K562 (cell line): ENCODE results near the gene U2AF1L4. TPM values are rescaled to one million over a fixed set of nuclear protein-coding genes. Genes with fewer than 3 reads are reported as not detected.

Experiments used
- CHD2 ChIP-seq: IDR thresholded peaks from 2 replicates; pipeline ENCODE4 v1.6.1; 2011; ENCODE audit warnings: low read depth, low read length
- MTF1 ChIP-seq: fragments of 250-450 bp; sonication (Bioruptor Pico); IDR thresholded peaks from 2 replicates; pipeline ENCODE4 v1.9.0; 2021; ENCODE audit warnings: moderate library complexity, mild to moderate bottlenecking, inconsistent platforms, borderline replicate concordance
- PHB ChIP-seq: fragments of 250-450 bp; sonication (Bioruptor Pico); IDR thresholded peaks from 2 replicates; pipeline ENCODE4 v1.5.0; 2021
- SPI1 ChIP-seq: IDR thresholded peaks from 2 replicates; pipeline ENCODE4 v1.6.1; 2011; ENCODE audit warnings: low read depth, low read length, control low read depth, borderline replicate concordance
- TAF15 ChIP-seq: fragments of 200-400 bp; formaldehyde crosslinking; IDR thresholded peaks from 2 replicates; pipeline ENCODE4 v1.6.1; 2017; ENCODE audit warnings: mild to moderate bottlenecking, low read depth, low read length, moderate library complexity
- ZNF212 ChIP-seq: fragments of 450-650 bp; formaldehyde crosslinking; IDR thresholded peaks from 2 replicates; pipeline ENCODE4 v1.4.0; 2020; ENCODE audit warnings: mild to moderate bottlenecking
- polyA plus RNA-seq, 8 experiments: library from polyadenylated mRNA; depleted of rRNA in 4 of 8; stranded (reverse) in 5 of 8; unstranded in 3 of 8; fragments of >200 nt; fragmentation: Nextera tagmentation in 2 of 8; fragmentation: Illumina TruSeq in 1 of 8; extraction: Ambion mirVana in 2 of 8; extraction: Trizol in 1 of 8; gene quantifications; 2 replicates each; pipeline versions ENCODE4 v1.2.1 to v1.2.3, GENCODE V29; 2011 to 2014; ENCODE audit warnings: inconsistent platforms in 1 of 8, missing spikeins in 1 of 8
- total RNA-seq, 7 experiments: library from RNA; depleted of rRNA in 6 of 7; stranded (reverse); fragments of >200 nt in 6 of 7; fragmentation: Illumina TruSeq in 2 of 7; extraction: Trizol in 2 of 7; gene quantifications; 2 replicates each; pipeline versions ENCODE4 v1.2.1 to v1.2.3, GENCODE V29; 2011 to 2021; ENCODE audit warnings: low replicate concordance in 1 of 7
- TF ChIP-seq, protein P1 (sequence below), 2 experiments: fragments of 450-650 bp; IDR thresholded peaks; 2 replicates each; pipeline ENCODE4 v1.6.1; 2016; ENCODE audit warnings: mild to moderate bottlenecking in 2 of 2, borderline replicate concordance in 1 of 2, low read depth in 1 of 2, moderate library complexity in 1 of 2
- TF ChIP-seq, protein P2 (sequence below): sonication (generic); formaldehyde crosslinking; IDR thresholded peaks from 2 replicates; pipeline ENCODE4 v1.8.1; 2023; ENCODE audit warnings: mild to moderate bottlenecking, missing genetic modification reagents, moderate library complexity
- TF ChIP-seq, protein P3 (sequence below): sonication (generic); formaldehyde crosslinking; IDR thresholded peaks from 2 replicates; pipeline ENCODE4 v1.8.0; 2022; ENCODE audit warnings: mild to moderate bottlenecking, missing genetic modification reagents
- TF ChIP-seq, protein P4 (sequence below): fragments of 250-450 bp; sonication (Bioruptor Pico); IDR thresholded peaks from 2 replicates; pipeline ENCODE4 v1.4.0; 2020; ENCODE audit warnings: mild to moderate bottlenecking

U2AF1L4 gene
- total and polyA plus RNA-seq, 9 of the 15 experiments (the other 6 are each of a cell fraction or from before 2014, with no cell fraction given), result 8.4 to 19.5 (median 12.6) TPM

DNA sequence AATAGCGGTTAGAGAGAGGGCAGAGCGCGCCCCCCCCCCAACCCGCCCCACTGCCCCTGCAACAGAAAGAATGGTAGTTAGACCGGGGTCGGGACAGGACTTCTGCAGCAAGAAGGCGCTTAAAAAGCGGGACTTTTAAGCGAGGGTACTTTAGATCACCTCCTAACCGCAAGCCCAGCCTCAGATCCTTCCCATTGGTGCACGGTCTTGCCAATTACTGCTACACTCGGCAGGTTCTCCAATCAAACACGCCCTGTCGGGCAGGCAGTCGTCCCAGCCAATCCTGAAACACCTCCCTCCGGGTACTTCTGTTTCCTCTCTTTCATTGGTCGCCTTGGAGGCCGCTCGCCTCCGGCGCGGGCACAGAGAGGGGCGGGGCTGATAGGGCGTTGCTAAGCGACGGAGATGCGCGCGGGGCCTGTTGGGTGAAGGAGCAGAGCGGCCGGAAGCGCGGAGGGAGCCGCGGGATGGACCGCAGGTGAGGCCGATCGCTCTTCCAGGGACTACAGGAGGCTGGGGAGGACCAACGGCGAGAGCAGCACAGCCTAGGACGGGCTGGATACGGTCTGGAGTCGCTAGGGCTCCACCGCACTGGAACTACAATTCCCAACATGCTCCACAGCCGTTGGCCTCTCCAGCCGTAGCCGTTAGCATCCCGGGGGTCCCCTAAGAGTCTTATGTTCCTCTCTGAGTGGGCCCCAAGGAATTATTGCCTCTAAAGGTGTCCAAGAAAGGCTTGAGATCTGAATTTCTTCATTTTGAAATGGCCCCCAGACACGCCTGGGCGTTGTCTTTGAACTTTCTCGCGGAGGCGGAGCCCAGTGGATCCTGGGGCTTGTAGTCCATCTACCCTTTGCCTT is 12.8 kb upstream of the U2AF1L4 start, which contains the start of gene PROSER3 (continued):
- TF ChIP-seq, protein P1, sequence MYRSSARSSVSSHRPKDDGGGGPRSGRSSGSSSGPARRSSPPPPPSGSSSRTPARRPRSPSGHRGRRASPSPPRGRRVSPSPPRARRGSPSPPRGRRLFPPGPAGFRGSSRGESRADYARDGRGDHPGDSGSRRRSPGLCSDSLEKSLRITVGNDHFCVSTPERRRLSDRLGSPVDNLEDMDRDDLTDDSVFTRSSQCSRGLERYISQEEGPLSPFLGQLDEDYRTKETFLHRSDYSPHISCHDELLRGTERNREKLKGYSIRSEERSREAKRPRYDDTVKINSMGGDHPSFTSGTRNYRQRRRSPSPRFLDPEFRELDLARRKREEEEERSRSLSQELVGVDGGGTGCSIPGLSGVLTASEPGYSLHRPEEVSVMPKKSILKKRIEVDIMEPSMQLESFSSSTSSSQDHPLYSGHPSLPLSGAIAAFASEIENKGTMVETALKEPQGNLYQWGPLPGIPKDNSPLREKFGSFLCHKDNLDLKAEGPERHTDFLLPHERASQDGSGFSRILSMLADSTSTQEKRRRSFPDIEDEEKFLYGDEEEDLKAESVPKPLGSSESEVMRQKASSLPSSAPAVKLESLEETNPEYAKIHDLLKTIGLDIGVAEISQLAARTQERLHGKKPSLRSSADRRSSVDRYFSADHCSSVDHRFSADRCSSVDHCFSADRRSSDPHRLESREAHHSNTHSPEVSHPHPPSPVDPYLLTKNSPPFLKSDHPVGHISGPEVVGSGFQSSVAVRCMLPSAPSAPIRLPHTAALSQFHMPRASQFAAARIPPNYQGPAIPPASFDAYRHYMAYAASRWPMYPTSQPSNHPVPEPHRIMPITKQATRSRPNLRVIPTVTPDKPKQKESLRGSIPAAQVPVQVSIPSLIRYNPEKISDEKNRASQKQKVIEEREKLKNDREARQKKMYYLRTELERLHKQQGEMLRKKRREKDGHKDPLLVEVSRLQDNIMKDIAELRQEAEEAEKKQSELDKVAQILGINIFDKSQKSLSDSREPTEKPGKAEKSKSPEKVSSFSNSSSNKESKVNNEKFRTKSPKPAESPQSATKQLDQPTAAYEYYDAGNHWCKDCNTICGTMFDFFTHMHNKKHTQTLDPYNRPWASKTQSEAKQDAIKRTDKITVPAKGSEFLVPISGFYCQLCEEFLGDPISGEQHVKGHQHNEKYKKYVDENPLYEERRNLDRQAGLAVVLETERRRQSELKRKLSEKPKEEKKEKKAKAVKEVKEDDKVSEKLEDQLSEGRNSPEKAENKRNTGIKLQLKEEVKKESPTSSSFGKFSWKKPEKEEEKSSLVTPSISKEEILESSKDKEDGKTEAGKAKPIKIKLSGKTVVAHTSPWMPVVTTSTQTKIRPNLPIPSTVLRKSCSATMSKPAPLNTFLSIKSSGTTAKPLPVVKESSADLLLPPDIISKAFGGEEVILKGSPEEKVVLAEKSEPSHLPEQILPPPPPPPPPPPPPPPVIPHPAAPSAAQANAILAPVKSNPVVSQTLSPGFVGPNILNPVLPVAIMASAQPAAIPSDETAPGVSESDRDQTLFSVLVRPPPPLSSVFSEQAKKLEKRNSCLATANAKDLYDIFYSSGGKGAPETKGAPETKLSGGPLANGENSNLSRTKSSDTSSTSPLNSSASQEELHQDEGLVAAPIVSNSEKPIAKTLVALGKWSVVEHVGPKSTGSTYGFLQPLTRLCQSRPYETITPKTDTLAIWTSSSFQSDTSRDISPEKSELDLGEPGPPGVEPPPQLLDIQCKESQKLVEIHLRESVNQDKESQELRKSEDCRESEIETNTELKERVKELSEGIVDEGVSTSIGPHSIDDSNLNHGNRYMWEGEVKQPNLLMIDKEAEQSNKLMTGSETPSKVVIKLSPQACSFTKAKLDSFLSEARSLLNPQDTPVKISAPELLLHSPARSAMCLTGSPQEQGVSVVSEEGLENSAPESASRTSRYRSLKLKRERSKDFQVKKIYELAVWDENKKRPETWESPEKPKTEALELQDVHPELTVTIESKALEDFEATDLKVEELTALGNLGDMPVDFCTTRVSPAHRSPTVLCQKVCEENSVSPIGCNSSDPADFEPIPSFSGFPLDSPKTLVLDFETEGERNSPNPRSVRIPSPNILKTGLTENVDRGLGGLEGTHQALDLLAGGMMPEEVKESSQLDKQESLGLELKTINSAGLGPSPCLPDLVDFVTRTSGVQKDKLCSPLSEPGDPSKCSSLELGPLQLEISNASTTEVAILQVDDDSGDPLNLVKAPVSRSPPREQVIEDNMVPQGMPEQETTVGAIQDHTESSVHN (IDR thresholded peaks at IDR 0.05; ENCODE audit: borderline replicate concordance in 1 of 2, low read depth in 1 of 2), result no peak
- TF ChIP-seq CHD2 (peak; percentile 91), MTF1 (CRISPR knock-in tag) (no peak), ZNF212 (peak; percentile 54; the same call in 1 of the 2 replicates), PHB (CRISPR knock-in tag) (no peak), SPI1 (no peak), TAF15 (no peak)
- TF ChIP-seq, protein P2, sequence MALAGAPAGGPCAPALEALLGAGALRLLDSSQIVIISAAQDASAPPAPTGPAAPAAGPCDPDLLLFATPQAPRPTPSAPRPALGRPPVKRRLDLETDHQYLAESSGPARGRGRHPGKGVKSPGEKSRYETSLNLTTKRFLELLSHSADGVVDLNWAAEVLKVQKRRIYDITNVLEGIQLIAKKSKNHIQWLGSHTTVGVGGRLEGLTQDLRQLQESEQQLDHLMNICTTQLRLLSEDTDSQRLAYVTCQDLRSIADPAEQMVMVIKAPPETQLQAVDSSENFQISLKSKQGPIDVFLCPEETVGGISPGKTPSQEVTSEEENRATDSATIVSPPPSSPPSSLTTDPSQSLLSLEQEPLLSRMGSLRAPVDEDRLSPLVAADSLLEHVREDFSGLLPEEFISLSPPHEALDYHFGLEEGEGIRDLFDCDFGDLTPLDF (CRISPR knock-in tag), result 0 out of 2 replicates have a peak, but pooled peaks have one; percentile 42
- TF ChIP-seq, protein P3, sequence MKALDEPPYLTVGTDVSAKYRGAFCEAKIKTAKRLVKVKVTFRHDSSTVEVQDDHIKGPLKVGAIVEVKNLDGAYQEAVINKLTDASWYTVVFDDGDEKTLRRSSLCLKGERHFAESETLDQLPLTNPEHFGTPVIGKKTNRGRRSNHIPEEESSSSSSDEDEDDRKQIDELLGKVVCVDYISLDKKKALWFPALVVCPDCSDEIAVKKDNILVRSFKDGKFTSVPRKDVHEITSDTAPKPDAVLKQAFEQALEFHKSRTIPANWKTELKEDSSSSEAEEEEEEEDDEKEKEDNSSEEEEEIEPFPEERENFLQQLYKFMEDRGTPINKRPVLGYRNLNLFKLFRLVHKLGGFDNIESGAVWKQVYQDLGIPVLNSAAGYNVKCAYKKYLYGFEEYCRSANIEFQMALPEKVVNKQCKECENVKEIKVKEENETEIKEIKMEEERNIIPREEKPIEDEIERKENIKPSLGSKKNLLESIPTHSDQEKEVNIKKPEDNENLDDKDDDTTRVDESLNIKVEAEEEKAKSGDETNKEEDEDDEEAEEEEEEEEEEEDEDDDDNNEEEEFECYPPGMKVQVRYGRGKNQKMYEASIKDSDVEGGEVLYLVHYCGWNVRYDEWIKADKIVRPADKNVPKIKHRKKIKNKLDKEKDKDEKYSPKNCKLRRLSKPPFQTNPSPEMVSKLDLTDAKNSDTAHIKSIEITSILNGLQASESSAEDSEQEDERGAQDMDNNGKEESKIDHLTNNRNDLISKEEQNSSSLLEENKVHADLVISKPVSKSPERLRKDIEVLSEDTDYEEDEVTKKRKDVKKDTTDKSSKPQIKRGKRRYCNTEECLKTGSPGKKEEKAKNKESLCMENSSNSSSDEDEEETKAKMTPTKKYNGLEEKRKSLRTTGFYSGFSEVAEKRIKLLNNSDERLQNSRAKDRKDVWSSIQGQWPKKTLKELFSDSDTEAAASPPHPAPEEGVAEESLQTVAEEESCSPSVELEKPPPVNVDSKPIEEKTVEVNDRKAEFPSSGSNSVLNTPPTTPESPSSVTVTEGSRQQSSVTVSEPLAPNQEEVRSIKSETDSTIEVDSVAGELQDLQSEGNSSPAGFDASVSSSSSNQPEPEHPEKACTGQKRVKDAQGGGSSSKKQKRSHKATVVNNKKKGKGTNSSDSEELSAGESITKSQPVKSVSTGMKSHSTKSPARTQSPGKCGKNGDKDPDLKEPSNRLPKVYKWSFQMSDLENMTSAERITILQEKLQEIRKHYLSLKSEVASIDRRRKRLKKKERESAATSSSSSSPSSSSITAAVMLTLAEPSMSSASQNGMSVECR (CRISPR knock-in tag), result peak; percentile 92
- TF ChIP-seq, protein P4, sequence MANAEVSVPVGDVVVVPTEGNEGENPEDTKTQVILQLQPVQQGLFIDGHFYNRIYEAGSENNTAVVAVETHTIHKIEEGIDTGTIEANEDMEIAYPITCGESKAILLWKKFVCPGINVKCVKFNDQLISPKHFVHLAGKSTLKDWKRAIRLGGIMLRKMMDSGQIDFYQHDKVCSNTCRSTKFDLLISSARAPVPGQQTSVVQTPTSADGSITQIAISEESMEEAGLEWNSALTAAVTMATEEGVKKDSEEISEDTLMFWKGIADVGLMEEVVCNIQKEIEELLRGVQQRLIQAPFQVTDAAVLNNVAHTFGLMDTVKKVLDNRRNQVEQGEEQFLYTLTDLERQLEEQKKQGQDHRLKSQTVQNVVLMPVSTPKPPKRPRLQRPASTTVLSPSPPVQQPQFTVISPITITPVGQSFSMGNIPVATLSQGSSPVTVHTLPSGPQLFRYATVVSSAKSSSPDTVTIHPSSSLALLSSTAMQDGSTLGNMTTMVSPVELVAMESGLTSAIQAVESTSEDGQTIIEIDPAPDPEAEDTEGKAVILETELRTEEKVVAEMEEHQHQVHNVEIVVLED (CRISPR knock-in tag), result peak; percentile 41
